HG03175 (cell line): ENCODE results near the gene LYSMD4.
"Not testable (repeated sequence)": the region's sequence is repeated elsewhere in the genome, so short reads cannot be mapped to it uniquely, and the experiment has no call there.

Source experiments
- ATAC-seq: cut with Tn5 transposase; IDR thresholded peaks from one replicate; pipeline ENCODE4 v1.9.1; 2021; ENCODE audit warnings: mild to moderate bottlenecking, moderate library complexity; ENCODE audit not compliant: unreplicated experiment

The LYSMD4 gene

DNA sequence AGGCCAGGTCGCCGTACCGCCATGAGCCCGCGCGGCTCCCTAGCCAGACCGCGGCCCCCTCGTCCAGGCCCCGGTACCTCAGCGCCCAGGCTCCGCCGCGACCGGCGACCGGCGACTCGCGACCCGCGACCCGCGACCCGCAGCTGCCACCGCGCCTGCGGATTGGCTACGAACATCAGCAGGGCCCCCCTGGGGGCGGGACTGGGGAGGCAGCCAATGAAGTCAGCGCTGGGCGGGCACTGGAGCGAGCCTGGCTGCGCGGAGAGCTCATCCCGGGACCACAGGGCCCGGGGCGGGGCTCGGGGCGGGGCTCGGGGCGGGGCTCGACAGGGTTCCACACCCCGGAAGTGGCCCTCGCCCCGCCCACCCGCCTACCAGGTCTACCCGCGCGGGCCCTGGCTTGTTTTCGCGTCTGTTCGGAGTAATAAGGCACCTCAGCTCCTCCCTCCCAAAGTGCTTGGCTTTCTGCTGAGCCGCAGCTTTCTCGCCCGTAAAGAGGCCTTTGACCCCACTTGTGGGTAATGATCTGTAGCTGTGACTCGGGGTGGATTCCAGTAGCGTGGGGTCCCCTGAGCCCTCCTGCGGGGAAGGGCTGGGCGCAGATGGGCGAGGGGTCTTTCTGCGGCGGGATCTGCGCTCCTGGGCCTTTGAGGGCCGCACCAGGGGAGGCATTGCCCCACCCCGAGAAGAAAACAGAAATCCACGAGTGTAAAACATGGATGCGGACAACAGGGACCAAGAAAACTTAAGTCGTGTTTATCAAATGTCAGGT is at the start of gene LYSMD4:
LYSMD4 (minus strand) TSS at position 170 of the 772 bp plus-strand sequence. CDS start 1,438 bp downstream, outside the sequence.
- ATAC-seq: peak; percentile 99

- not testable (repeated sequence) for ATAC-seq
Observed at GRCh38 chr15:99782029-99782428, 48.8 kb upstream of the LYSMD4 start.

DNA sequence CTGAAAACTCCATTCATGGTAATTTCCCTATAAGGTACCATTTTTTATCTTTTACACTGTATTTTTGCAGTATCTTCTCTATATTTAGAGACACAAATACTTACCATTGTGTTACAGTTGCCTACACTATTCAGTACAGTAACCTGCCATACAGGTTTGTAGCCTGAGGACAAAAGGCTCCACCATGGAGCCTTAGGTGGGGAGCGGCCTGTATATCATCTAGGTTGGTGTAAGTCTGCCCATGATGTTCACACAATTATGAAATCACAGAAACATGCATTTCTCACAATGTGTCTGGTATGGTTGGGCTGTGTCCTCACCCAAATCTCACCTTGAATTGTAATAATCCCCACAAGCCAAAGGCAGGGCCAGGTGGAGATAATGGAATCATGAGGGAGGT is 43.9 kb upstream of the LYSMD4 start:
- no peak for ATAC-seq

- no peak for ATAC-seq
Observed at GRCh38 chr15:99764522-99764921, 31.3 kb upstream of the LYSMD4 start.

GRCh38 chr15:99763827-99764226 is 30.6 kb upstream of the LYSMD4 start:
- ATAC-seq: no peak

DNA sequence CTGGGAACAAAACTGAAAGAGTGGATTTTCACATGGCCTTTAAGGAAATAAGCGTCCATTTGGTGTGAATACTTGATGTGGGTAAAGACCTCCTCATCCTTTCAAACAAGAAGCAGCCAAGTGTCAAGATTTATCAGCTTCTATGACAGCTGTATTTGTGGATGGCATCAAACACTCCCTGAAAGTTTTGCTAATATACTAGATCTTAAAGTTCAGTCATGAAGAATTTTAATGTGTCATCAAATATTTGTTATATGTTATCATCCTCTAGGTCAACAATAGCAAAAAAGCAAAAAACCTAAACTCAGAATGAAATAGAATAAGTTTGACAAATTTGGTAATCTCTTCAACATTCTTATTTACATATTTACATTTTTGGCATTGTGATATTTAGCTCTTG is 29.1 kb upstream of the LYSMD4 start:
- no peak for ATAC-seq

DNA sequence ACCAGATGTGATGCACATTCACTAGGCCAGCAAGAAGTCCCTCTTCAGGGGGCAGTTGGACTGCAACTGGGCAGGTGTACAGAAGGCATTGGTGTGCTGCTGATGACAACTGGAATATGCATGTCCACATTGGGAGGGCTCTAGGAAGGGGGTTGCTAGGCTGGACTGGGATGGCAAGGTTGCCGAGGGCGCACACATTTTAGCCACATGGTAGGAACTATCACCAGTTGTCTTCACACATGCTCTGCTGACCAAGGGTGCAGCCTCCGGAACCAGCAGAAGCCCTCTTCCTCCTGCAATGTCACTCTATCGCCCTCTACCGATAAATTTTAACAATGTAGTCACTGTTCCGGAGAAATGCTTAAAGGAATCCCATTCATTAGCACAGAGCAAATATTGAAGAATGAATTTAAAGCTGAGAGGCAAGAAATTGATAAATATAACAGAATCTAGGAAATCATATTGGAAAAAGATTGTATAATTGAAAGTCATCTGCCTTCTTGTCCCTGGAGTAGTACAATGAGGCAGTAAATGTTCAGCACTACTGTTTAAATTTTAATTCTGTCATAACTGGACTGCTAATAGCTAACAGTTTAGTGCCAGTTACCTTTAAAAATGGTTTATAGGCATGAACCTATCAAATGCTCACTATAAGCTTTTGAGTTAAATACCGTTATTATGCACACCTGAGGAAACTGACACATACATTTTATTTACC is 22.6 kb upstream of the LYSMD4 start:
- ATAC-seq: peak; percentile 88

- no peak for ATAC-seq
Observed at GRCh38 chr15:99753066-99753465, 19.8 kb upstream of the LYSMD4 start.

DNA sequence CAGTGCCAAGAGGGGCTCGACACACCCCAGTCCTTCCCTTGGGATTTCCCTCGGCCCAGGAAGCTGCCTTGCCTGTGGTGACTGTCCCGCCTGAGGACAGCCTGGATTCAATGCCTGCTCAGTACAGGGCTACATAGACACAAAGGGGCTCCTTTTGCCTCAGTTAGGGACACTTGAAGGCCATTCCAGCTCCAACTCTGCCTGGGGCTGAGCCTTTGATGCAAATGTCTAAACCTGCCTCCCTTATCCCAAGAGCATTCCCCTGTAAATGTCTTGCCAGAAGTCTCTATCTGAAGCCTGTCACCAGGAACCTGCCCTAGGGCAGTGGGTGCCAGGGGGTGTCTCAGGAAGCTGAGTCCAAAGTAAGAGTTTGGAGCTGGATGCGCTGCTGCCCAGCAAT is 19.3 kb upstream of the LYSMD4 start:
- no peak for ATAC-seq

DNA sequence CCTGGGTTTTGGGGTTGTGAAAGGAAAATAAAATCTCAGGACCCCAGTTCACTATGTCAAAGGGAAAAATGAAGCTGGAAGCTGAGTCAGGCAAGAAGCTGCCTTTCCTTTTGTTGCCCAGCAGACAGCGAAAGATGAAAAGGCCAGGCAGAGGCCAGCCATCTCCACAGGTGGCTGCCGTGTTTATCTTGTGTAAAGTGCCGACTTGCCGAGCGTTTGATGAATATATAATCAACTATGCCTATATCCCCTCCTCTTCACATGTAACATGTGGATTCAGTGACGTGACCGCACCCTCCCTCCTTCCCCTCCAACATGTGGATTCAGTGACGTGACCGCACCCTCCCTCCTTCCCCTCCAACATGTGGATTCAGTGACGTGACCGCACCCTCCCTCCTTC is 17.1 kb upstream of the LYSMD4 start:
- not testable (repeated sequence) for ATAC-seq

DNA sequence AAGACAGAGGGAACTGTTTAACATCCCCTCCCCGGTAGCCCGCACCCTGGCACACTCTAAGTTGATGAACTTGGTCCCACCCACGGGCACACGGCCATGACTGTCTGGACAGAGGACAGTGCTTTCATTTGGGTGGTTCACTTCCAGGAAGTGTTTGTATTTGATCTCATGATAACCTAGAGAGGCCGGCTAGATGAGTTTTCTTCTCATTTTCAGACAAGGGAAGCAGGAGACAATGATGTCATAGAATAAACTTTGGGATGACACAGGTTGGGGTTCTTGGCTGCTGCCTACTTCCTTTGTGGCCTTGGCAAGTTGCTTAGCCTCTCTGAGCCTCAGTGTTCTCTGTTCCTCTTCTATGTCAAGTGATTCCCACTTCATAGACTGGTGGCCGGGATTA is 16.1 kb upstream of the LYSMD4 start:
- ATAC-seq: no peak

DNA sequence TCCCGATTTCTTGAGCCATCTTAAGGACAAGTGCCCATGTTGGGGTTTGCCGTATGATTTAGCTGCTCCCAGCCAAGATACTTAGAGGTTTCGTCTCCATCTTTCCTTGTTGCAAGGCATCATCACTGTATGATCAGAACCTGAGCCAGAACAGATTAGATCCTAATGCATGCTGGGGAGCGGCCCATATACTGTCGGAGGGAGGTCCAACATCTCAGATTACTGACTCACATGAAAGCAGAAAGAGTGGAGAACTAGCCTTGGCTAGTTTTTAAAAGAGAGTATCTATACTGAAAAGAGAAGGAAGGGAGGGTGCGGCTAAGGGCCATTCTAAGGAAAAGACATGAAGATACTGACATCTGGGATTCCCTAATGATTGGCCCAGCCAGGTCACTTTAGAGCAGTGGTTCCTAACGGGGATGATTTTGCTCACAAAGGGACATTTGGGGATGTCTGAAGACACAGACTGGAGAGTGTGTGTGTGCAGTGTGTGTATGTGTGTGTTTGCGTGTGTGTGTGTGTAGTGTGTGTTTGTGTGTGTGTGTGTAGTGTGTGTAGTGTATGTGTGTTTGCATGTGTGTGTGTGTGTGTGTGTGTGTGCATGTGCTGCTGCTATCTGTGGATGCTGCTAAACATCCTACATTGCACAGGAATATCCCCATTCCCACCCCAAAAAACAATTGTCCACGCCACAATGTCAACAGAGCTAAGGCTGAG is 12.3 kb upstream of the LYSMD4 start:
- no peak for ATAC-seq

- ATAC-seq: no peak
Observed at GRCh38 chr15:99744142-99744541, 10.9 kb upstream of the LYSMD4 start.

GRCh38 chr15:99741835-99742234 is 8.6 kb upstream of the LYSMD4 start:
- no peak for ATAC-seq

DNA sequence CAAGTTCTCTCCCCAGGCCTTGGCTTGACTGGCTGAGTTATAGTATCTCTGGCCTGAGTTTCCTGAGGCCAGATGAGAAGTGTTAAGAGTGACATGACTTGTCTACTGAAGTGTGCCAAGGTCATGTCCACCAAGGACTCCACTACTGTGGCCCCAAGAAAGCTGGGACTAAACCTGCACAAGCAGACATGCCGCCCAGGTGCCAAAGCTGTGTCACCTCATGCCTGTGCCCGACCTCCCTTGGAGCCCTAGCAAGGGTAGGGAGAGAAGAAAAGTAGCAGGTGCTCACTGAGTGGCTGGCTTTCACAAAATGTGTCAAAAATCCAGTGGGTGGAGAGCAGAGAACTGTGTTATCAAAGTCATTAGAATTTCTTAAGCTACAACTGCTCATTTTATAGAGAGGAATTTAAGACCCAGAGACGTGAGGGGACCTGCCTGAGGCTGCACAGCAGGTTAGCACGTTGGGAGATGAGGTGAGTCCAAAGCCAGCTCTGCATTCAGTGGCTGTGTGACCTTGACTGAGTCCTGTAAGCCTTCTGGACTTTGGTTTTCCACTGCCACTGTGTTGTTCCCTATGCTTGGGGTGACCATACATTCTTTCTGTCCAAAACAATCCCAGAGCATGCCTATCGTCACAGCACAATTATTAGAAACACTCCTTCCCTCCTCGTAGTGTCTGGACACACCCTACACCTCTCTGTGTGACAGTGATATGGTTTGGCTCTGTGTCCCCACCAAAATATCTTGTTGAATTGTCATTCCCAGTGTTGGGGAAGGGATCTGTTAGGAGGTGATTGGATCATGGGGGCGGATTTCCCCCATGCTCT is 5.0 kb upstream of the LYSMD4 start:
- no peak for ATAC-seq

- no peak for ATAC-seq
Observed at GRCh38 chr15:99736702-99737101, 3.5 kb upstream of the LYSMD4 start.

- no peak for ATAC-seq
Observed at GRCh38 chr15:99735868-99736267, 2.6 kb upstream of the LYSMD4 start.

DNA sequence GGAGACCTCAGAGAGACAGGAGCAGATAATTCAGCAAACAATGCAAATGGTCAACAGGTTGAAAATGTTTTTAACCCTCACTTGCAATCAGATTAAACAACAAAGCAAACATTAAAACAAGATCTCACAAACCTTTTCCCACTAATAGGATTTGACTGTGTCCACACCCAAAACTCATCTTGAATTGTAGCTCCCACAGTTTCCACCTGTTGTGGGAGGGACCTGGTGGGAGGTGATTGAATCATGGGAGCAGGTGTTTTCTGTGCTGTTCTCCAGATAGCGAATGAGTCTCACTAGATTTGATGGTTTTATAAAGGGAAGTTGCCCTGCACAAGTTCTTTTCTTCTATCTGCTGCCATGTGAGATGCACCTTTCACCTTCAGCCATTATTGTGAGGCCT is 1.3 kb upstream of the LYSMD4 start:
- ATAC-seq: no peak

- not testable (repeated sequence) for ATAC-seq
Observed at GRCh38 chr15:99734040-99734291, 729 bp upstream of the LYSMD4 start.

- peak; percentile 30 for ATAC-seq
Observed at GRCh38 chr15:99732751-99733267, 428 bp downstream of the LYSMD4 start.
